GM23338 (cell line): ENCODE measurements around the gene ZFP92. TPM values are rescaled to one million over a fixed set of nuclear protein-coding genes. Genes with fewer than 3 reads are reported as not detected.

Source experiments
- ATAC-seq: fragments of 200-7000 bp; cut with Tn5 transposase; 3 replicates; pipeline ENCODE4 v1.9.1; 2020
- DNase-seq: peaks from one replicate; pipeline ENCODE4 v3.0.0-alpha.2; 2015; ENCODE audit warnings: low spot score
- H2AFZ ChIP-seq: fragments of 200-600 bp; sonication (generic); 2 replicates; pipeline ENCODE4 v1.8.0; 2016; ENCODE audit warnings: antibody characterized with exemption, mild to moderate bottlenecking, moderate library complexity
- H3F3A ChIP-seq: fragments of 200-600 bp; sonication (generic); replicated peaks from 2 replicates; pipeline ENCODE4 v1.8.0; 2017; ENCODE audit warnings: antibody characterized with exemption, mixed run types, low read depth
- H3K27ac ChIP-seq: fragments of 200-600 bp; sonication (generic); 2 replicates; pipeline ENCODE4 v1.6.1; 2016; ENCODE audit warnings: low read depth
- H3K27me3 ChIP-seq: fragments of 200-600 bp; sonication (generic); 2 replicates; pipeline ENCODE4 v1.8.0; 2016; ENCODE audit warnings: mild to moderate bottlenecking, mixed run types, moderate library complexity; ENCODE audit not compliant: insufficient read depth
- H3K36me3 ChIP-seq: fragments of 200-600 bp; sonication (generic); 2 replicates; pipeline ENCODE4 v1.8.0; 2016; ENCODE audit warnings: mild to moderate bottlenecking; ENCODE audit not compliant: insufficient read depth
- H3K4me1 ChIP-seq: fragments of 200-600 bp; sonication (generic); 2 replicates; pipeline ENCODE4 v1.8.0; 2016; ENCODE audit warnings: mild to moderate bottlenecking, moderate library complexity; ENCODE audit not compliant: insufficient read depth
- H3K4me2 ChIP-seq: fragments of 200-600 bp; sonication (generic); 2 replicates; pipeline ENCODE4 v1.7.1; 2017; ENCODE audit warnings: mixed run types
- H3K4me3 ChIP-seq: fragments of 200-600 bp; sonication (generic); 2 replicates; pipeline ENCODE4 v1.6.1; 2016; ENCODE audit warnings: mixed run types
- H3K79me2 ChIP-seq: fragments of 200-600 bp; sonication (generic); replicated peaks from 2 replicates; pipeline ENCODE4 v1.8.0; 2017; ENCODE audit warnings: mild to moderate bottlenecking; ENCODE audit not compliant: insufficient read depth
- H3K9me2 ChIP-seq: fragments of 200-600 bp; sonication (generic); 2 replicates; pipeline ENCODE4 v1.8.0; 2017; ENCODE audit not compliant: insufficient read depth
- H4K20me1 ChIP-seq: fragments of 200-600 bp; sonication (generic); replicated peaks from 2 replicates; pipeline ENCODE4 v1.8.0; 2017; ENCODE audit warnings: mild to moderate bottlenecking; ENCODE audit not compliant: insufficient read depth
- H3K27ac Mint-ChIP-seq: 2 replicates; pipeline ENCODE4 v1.8.0; 2020; ENCODE audit warnings: inconsistent platforms, mild to moderate bottlenecking, moderate library complexity, mixed read lengths
- H3K27me3 Mint-ChIP-seq: 3 replicates; pipeline ENCODE4 v1.8.0; 2022; ENCODE audit warnings: low read depth, mild to moderate bottlenecking, moderate library complexity, mixed read lengths, inconsistent platforms; ENCODE audit not compliant: insufficient read depth, poor library complexity
- H3K36me3 Mint-ChIP-seq: 3 replicates; pipeline ENCODE4 v1.8.0; 2021; ENCODE audit warnings: low read depth, mild to moderate bottlenecking, inconsistent platforms, moderate library complexity, mixed read lengths
- H3K4me1 Mint-ChIP-seq: 3 replicates; pipeline ENCODE4 v1.8.0; 2020; ENCODE audit warnings: mild to moderate bottlenecking, inconsistent platforms, mixed read lengths
- H3K4me3 Mint-ChIP-seq: 3 replicates; pipeline ENCODE4 v1.8.0; 2021; ENCODE audit warnings: moderate library complexity, mild to moderate bottlenecking, inconsistent platforms, mixed read lengths
- H3K9me3 Mint-ChIP-seq: 3 replicates; pipeline ENCODE4 v1.8.0; 2020; ENCODE audit warnings: moderate library complexity, mild to moderate bottlenecking, inconsistent platforms, mixed read lengths
- CREB1 ChIP-seq: fragments of 250-450 bp; sonication (Bioruptor Pico); IDR thresholded peaks from 2 replicates; pipeline ENCODE4 v1.5.0; 2020; ENCODE audit warnings: low read depth, mild to moderate bottlenecking, moderate library complexity
- CTCF ChIP-seq, 2 experiments: fragments of 200-600 bp in 1 of 2; sonication (generic) in 1 of 2; conservative IDR thresholded peaks; 2 replicates each; pipeline versions ENCODE4 v1.5.1 to v1.6.1; 2016 to 2017; ENCODE audit warnings: antibody characterized with exemption in 2 of 2, low read depth in 2 of 2, mild to moderate bottlenecking in 2 of 2, moderate library complexity in 1 of 2
- EZH2 ChIP-seq: fragments of 200-600 bp; sonication (generic); IDR thresholded peaks from one replicate; pipeline ENCODE4 v1.8.0; 2017; ENCODE audit warnings: antibody characterized with exemption, mild to moderate bottlenecking, low read depth; ENCODE audit not compliant: unreplicated experiment
- EZH2phosphoT487 ChIP-seq: fragments of 200-600 bp; sonication (generic); IDR thresholded peaks from one replicate; pipeline ENCODE4 v1.8.1; 2018; ENCODE audit warnings: antibody characterized with exemption; ENCODE audit not compliant: unreplicated experiment
- JUNB ChIP-seq: IDR thresholded peaks from one replicate; pipeline ENCODE4 v1.6.1; 2016; ENCODE audit warnings: antibody characterized with exemption; ENCODE audit not compliant: unreplicated experiment
- NANOG ChIP-seq: IDR thresholded peaks from 2 replicates; pipeline ENCODE4 v1.6.1; 2016; ENCODE audit warnings: antibody characterized with exemption, borderline replicate concordance
- POLR2AphosphoS5 ChIP-seq: IDR thresholded peaks from 2 replicates; pipeline ENCODE4 v1.6.1; 2016; ENCODE audit warnings: antibody characterized with exemption, low read depth
- REST ChIP-seq: IDR thresholded peaks from one replicate; pipeline ENCODE4 v1.6.1; 2018; ENCODE audit warnings: antibody characterized with exemption; ENCODE audit not compliant: unreplicated experiment
- STAT1 ChIP-seq: IDR thresholded peaks from one replicate; pipeline ENCODE4 v1.6.1; 2016; ENCODE audit warnings: antibody characterized with exemption; ENCODE audit not compliant: unreplicated experiment
- ZNF114 ChIP-seq: fragments of 250-450 bp; sonication (Bioruptor Pico); IDR thresholded peaks from 2 replicates; pipeline ENCODE4 v1.5.0; 2020; ENCODE audit warnings: mild to moderate bottlenecking, moderate library complexity
- ZNF462 ChIP-seq: fragments of 250-450 bp; sonication (Bioruptor Pico); IDR thresholded peaks from 2 replicates; pipeline ENCODE4 v1.5.0; 2020; ENCODE audit warnings: mild to moderate bottlenecking, moderate library complexity
- long read RNA-seq: library from polyadenylated mRNA; unstranded; transcript quantifications from one replicate; pipeline ENCODE4 v2.0.0, GENCODE V29; 2020; ENCODE audit not compliant: unreplicated experiment
- polyA plus RNA-seq: library from polyadenylated mRNA; unstranded; fragments of >200 nt; fragmentation: Nextera tagmentation; extraction: Ambion mirVana; gene quantifications from 2 replicates; pipeline ENCODE4 v1.2.1, GENCODE V29; 2016
- total RNA-seq: library from RNA; depleted of rRNA; stranded (reverse); fragments of >200 nt; shearing (Covaris generic); gene quantifications from 2 replicates; pipeline ENCODE4 v1.2.3, GENCODE V29; 2014; rRNA removed

ZFP92 gene
- 0.27 and 0.52 TPM in 2 replicates for total RNA-seq
- polyA plus RNA-seq: 0.05 TPM in 2 replicates
- long read RNA-seq: 0 reads

GRCh38 chrX:153411255-153411987 lies at the start of gene ZFP92:
Gene ZFP92, plus strand, starts transcription at chrX:153411472. Its CDS starts 6,851 bp downstream, at chrX:153418323.
- H3K79me2 ChIP-seq: no peaks in the 10 kb centered on the region
- no peak for TF ChIP-seq STAT1
- no peak for TF ChIP-seq CTCF (conservative IDR thresholded peaks at IDR 0.05; ENCODE audit: low read depth in 2 of 2)
- no peak for TF ChIP-seq EZH2phosphoT487
- no peak for TF ChIP-seq NANOG
- TF ChIP-seq CREB1 (CRISPR knock-in tag): no peak
- TF ChIP-seq JUNB: no peak
- no peak for TF ChIP-seq EZH2
- TF ChIP-seq REST: no peak
- no peak for TF ChIP-seq ZNF462 (CRISPR knock-in tag)
- TF ChIP-seq ZNF114 (CRISPR knock-in tag): no peak
- TF ChIP-seq POLR2AphosphoS5: no peak
- no peaks in the 10 kb centered on the region for H3K9me3 Mint-ChIP-seq

More at GRCh38 chrX:153411255-153411987, at the start of gene ZFP92:
- ATAC-seq: peak; percentile 61
- H4K20me1 ChIP-seq: no peaks in the 10 kb centered on the region
- no peaks in the 10 kb centered on the region for H3K4me1 ChIP-seq
- H3K4me3 Mint-ChIP-seq: peak within 1 kb of the TSS; percentile 72
- no peak within 1 kb of the TSS for H3K27ac ChIP-seq
- H3K4me1 Mint-ChIP-seq: peaks cover 8% of the 10 kb centered on the region
- H3K27ac Mint-ChIP-seq: no peak within 1 kb of the TSS
- peak within 1 kb of the TSS; percentile 53 for H3K4me3 ChIP-seq
- H3K36me3 Mint-ChIP-seq: no peaks in the 10 kb centered on the region
- H3F3A ChIP-seq: no peaks in the 10 kb centered on the region
- peak within 1 kb of the TSS; percentile 75 for H3K4me2 ChIP-seq
- H3K36me3 ChIP-seq: no peaks in the 10 kb centered on the region
- H2AFZ ChIP-seq: peak within 1 kb of the TSS; percentile 38
- peaks cover 19% of the 10 kb centered on the region; the same call in 1 of the 2 replicates for H3K27me3 ChIP-seq
- H3K9me2 ChIP-seq: no peaks in the 10 kb centered on the region
- peak; percentile 19 for DNase-seq
- peaks cover 18% of the 10 kb centered on the region for H3K27me3 Mint-ChIP-seq
